NCI-H526 treated with DMSO at 0.1 percent for 48 hours (cell line): ENCODE data around the gene SF3A2.
"Not testable (repeated sequence)": the region's sequence is repeated elsewhere in the genome, so short reads cannot be mapped to it uniquely, and the experiment has no call there.

Experiments
- DNase-seq: peaks from one replicate; lab custom pipeline; 2025; lab: John Stamatoyannopoulos, UW

Gene SF3A2

DNA sequence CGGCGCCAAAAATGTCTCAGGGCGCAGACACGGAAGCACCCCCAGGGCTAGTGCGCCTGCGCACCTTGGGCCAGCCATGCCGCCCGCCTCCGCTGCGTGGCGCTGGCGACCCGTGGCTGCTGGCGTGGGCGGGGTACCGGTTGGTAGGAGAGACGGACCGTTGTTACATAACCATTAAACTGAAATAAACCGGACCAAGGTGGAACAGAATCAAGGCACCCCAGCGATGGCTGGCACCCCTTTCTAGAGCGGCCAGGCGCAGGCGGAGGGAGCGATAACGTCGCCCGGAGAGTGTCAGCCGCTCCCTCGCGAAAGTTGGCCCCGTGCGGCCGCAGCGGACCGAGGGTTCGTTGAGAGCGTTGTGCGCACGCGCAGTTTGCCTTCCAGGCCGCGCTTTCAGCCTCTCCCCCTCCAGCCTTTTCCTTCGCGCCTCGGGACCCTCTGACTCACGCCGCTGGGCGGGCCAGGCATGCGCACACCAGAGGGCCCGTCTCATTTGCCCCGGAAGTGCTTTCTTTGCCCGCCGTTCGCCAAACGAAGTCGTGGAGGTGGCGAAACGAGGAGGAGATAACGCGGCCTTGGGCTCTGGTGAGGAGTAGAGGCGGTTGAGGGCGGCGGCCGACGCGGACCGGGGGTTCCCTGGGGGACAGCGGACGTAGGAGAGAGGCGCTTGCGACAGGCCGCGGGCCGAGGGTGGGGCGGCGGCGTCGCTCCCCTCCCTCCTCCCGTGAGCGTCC is at the start of gene SF3A2, which contains the start of gene PLEKHJ1:
Gene SF3A2, plus strand, starts transcription at position 511 of the 737 bp plus-strand sequence. CDS start 6,595 bp downstream, outside the sequence.
Gene PLEKHJ1, minus strand, starts transcription at position 16 of the 737 bp plus-strand sequence. CDS start 81 bp downstream, outside the sequence.
- DNase-seq, result peak; percentile 90

- DNase-seq, result no peak
Measured at GRCh38 chr19:2187159-2187558, 49.5 kb upstream of the SF3A2 start.

DNA sequence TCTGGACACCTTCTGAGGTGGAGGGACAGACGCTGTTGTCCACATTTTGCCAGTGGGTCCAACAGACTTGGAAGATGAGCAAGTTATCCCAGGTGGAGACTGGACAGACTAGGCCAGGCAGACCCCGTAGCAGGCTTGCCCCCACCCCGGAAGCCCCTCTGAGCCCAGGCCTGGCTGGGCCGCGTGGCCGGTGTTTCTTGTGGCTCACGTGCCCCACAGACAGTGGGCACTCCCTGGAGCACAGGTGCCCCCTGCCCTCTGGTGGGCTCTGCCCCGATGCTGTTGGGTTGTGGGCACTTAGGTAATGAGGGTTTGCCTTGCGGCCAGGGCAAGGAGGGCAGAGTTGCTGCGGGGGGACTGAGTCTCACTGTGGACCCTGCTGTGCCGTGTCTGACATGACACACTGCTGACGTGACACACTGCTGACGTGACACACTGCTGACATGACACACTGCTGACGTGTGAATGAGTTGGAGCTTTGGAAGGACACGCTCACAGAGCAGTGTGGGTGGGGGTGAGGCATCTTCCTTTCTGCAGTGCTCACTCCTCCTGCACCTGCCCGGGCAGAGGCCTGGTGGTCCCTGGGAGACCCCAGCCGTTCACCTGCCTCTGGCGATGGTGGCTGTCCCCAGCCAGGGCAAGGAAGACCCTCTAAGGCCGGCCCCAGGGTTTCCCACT is 47.8 kb upstream of the SF3A2 start:
- DNase-seq, result no peak

DNA sequence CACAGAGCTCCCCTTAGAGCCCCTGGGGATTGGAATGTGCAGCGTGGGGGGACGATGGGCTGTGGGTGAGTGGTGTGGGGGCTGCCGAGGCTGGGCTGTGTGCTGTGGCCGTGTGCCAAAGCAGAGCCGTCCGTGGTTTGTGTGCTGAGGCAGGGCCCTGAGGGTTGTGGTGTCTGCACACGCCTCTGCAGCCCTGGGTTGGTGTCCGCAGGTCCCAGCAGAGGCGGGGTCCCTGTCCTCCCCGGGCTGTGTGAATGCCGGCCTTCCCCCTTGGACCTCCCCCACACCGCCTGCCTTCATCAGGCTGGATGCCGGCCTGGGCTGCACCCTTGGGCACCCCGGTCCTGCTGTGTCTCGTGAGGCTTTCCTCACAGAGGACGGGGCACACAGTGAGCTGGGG is 46.7 kb upstream of the SF3A2 start:
- no peak for DNase-seq

GRCh38 chr19:2190848-2191455 is 45.7 kb upstream of the SF3A2 start:
- DNase-seq, result no peak

DNA sequence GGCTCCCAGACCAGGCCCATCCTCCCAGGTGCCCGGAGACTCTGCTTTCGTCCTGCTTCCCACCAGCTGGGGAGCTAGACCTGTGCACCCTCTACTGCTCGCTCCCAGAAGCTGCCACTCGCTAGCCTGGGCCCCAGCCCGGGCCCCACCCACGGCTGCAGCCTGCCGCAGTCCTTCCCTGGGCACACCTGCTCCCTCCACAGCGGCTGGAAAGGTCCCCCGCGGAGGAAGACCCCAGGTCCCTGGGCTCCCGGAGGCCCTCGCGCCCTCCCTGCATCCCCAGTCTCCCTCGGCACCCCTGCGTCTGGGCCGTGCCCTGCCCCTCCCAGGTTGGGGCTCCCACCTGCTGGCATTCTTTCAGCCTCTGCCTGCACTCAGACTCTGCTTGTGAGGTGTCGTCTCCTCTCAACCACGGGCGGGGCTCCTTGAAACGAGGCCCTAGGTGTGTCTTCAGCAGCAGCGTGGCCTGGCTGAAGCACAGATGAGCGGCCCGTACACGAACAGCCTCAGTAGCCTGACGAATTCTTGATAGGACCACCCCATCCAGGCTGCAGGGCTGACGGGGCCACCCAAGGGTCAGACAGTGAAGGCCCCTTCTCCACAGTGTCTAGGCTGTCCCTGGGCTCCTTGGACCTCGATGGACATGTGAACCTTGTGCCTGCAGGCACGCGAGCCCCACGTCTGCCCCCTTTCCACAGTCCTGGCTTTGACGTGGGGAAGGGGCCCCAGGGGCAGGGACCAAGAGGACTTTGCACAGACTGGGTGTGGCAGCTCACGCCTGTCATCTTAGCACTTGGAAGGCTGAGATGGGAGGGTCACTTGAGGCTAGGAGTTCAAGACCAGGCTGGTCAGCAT is 44.9 kb upstream of the SF3A2 start:
- DNase-seq, result no peak

DNA sequence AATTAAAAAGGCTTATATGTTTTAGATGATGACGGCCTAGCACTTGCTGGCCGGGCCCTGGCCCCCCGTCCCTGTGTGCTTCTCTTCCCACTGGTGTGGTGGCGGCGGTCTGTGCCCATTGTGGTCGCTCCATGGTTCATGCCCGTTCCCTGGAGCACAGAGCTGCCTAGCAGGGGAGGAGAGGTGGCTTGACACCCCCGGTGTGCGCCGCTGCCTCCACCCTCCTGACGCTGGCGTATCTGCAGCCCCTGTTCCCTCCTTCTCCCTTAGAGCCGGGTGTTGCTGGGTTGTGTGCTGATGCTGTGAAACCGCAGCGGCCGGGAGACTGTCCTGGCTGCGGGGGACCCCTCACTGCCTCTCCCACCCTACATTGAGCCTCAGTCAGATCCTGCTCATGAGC is 43.8 kb upstream of the SF3A2 start:
- no peak for DNase-seq

GRCh38 chr19:2193807-2194206 is 42.8 kb upstream of the SF3A2 start:
- no peak for DNase-seq

DNA sequence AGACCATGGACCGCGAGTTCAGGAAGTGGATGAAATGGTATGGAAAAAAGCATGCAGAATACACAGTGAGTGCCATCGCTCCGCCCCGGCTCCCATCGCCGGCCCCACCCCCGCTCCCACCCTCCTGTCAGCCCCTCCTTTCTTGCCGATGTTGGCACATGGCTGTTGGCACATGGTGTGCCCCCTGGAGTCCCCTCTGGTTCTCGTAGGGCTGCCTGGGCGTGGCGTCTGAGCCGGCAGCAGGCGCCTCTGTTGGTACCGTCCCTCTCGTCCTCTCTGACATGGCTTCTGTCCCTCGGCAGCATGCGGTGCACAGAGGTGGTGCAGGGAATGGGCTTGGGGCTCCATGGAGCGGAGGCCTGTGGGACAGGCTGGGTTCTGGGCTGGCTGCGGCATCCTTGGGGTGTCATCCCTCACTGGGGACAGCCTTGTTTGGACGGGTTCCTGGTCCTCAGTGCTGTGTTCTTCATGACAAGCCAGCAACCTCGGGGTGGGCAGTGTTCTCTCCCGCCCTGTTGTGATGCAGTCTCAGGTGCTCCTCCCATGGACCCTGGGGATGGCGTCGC is 42.0 kb upstream of the SF3A2 start:
- no peak for DNase-seq

DNA sequence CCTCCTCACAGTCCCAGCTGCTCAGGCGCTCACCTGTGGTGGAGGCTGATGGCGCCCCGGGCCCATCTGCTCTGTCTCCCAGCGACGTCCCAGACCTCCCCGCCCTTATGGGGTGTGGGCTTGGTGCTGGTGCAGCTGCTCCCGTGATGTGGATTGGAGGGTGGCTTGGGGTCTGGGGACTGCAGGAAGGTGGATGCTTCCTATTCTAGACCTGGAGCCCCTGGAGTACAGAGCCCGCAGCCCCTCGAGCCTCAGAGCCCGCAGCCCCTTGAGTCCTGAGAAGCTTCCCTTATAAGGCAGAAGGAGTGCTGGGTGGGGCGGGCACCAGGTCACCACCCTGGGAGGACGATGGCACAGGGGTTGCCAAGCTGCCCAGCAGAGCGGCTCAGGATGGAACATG is 41.3 kb upstream of the SF3A2 start:
- no peak for DNase-seq

DNA sequence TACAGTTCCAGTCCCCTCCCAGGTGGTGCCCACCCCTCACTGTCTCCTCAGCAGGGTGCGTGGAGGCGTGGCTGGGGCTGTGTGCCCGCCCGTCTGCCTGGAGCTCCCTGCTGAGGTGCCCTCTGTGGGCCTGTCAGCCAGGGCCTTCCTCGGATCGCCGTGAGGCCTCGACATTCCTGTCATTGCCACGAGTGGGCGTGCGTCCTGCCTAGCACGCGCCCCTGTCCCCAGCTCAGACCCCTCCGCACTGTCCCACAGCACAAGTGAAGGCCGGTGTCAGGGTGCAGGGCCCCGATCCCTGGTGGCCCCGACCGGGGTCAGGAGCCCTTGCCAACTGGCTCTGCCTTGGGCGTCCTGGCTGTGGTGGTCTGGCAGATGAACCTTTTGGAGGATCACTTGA is 40.7 kb upstream of the SF3A2 start:
- no peak for DNase-seq

GRCh38 chr19:2197270-2197669 is 39.4 kb upstream of the SF3A2 start:
- DNase-seq, result no peak

- DNase-seq, result no peak
Measured at GRCh38 chr19:2198317-2198716, 38.3 kb upstream of the SF3A2 start.

- DNase-seq, result no peak
Measured at GRCh38 chr19:2199215-2199614, 37.4 kb upstream of the SF3A2 start.

- no peak for DNase-seq
Measured at GRCh38 chr19:2199861-2200623, 36.6 kb upstream of the SF3A2 start.

GRCh38 chr19:2200624-2201294 is 35.9 kb upstream of the SF3A2 start:
- DNase-seq, result not testable (repeated sequence)

DNA sequence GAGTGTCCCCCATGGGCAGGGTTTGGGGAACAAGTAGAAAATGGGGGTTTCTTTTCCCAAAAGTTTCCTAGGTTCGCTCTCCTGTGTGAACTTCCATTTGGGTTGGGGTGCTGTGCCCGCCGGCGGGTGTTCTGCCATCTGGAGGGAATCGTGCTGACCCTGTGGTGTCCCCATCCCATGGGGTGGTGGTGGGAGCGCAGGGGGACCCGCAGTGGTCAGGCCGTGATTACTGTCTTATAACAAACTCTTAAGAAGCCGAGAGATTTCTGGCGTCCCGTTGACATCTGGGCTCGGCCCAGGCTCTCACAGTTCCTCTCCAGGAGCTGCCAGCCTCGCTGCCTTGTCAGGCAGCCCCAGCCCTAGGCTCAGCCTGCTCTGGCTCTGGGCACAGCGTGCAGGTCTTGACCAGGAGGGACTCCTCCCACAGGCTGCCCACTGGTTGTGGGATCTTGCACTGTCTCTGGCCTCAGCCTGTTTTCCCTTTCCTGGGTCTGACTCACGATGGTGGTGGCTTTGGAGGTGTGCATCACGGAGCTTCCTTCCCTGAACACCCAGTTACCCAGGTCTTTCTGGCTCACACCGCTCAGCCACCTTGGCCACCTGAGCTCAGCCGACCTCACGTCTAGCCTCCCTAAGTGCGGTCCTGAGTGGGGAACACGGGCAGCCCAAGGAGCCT is 35.0 kb upstream of the SF3A2 start:
- no peak for DNase-seq

- no peak for DNase-seq
Measured at GRCh38 chr19:2202366-2202765, 34.3 kb upstream of the SF3A2 start.

DNA sequence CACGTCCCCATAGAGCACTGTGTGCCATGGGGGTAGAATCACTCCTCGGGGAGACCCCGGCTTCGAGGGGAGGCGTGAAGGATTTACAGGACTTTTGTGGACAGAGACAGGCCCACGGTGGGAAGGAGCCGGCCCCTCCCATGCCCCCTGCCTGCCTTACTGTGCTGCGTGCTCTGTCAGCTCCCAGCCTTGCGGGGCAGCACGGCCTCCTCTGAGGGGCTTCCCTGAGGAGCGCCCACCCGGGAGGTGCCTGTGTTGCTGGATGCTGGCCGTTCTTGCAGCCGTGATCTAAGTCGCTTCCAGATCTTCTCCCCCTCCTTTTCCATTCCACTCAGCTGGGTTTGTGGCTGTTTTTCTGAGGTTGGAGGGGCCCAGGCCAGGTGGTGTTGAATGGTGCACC is 29.6 kb upstream of the SF3A2 start:
- DNase-seq, result no peak
